ENCODE results near the gene SRBD1. TPM values are rescaled to one million over a fixed set of nuclear protein-coding genes. Genes with fewer than 3 reads are reported as not detected.

SRBD1 gene
- total RNA-seq, 4 donors from 2014 or later, result 9.0 to 22.0 (median 13.0) TPM

DNA sequence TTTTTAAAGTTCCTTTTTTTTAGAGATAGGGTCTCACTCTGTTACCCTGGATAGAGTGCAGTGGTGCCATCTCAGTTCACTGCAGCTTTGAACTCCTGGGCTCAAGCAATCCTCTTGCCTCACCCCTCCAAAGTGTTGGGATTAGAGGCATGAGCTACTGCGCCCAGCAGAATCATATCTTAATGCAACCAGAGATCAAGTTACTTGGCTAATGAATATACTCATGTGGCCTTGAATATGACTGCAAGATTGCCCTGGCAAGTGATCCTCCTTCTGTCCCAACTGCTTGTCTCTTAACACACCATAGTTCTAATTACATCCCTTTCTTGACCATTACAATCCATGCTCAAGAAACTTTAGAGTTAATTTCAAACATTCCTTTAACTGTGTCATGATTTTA, 133.5 kb downstream of the SRBD1 start:
- WGBS, result 87% methylated on average over 1 of the region's 1 CpG

DNA sequence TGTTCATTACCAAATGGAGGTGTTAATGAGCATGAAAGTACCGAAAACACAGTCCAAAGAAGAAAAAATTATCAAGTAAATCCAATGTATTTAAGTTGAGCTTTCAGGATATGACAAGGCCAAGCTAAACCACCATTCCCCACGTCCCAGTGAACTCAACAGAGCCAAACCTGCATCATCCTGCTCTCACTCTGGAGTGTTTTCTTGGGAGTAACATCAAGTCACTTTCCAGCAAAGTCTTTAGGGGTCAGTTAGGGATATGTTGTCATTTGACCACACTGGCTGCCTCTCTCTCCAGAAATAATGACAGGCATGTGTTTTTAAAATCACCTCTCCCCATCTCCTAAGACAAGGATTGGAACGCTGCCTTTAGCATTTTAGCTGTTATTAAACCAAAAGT, 140.5 kb downstream of the SRBD1 start:
- TF ChIP-seq POLR2A (IDR thresholded peaks at IDR 0.05; ENCODE audit: low read depth) (no peak), EP300 (IDR thresholded peaks at IDR 0.05) (no peak), POLR2AphosphoS5 (IDR thresholded peaks at IDR 0.05) (no peak)
- TF ChIP-seq, protein P1, sequence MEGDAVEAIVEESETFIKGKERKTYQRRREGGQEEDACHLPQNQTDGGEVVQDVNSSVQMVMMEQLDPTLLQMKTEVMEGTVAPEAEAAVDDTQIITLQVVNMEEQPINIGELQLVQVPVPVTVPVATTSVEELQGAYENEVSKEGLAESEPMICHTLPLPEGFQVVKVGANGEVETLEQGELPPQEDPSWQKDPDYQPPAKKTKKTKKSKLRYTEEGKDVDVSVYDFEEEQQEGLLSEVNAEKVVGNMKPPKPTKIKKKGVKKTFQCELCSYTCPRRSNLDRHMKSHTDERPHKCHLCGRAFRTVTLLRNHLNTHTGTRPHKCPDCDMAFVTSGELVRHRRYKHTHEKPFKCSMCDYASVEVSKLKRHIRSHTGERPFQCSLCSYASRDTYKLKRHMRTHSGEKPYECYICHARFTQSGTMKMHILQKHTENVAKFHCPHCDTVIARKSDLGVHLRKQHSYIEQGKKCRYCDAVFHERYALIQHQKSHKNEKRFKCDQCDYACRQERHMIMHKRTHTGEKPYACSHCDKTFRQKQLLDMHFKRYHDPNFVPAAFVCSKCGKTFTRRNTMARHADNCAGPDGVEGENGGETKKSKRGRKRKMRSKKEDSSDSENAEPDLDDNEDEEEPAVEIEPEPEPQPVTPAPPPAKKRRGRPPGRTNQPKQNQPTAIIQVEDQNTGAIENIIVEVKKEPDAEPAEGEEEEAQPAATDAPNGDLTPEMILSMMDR (IDR thresholded peaks at IDR 0.05), result no peak
- intact Hi-C loops (cut with DNase I), result no loop called here
- H3K9me3 ChIP-seq, result no peaks in the 10 kb centered on the region
- no peak overlapping the region for H3K4me3 ChIP-seq
- H3K27ac ChIP-seq (replicated peaks in 1 of 4), result no peak overlapping the region
- 70% methylated on average over 3 of the region's 3 CpGs for WGBS
- peaks cover 4 to 15% (median 10%) of the 10 kb centered on the region in 4 donors for H3K4me1 ChIP-seq
- DNase-seq (ENCODE audit: extremely low spot score), result no peak
- H3K27me3 ChIP-seq, result no peaks in the 10 kb centered on the region
- no peaks in the 10 kb centered on the region for H3K36me3 ChIP-seq

More for the DNA sequence above, 133.5 kb downstream of the SRBD1 start:
- TF ChIP-seq EP300 (IDR thresholded peaks at IDR 0.05) (no peak), POLR2AphosphoS5 (IDR thresholded peaks at IDR 0.05) (no peak), POLR2A (IDR thresholded peaks at IDR 0.05; ENCODE audit: low read depth) (no peak)
- TF ChIP-seq, protein P1 (IDR thresholded peaks at IDR 0.05), result no peak
- intact Hi-C loops (cut with DNase I), result no loop called here
- Histone ChIP-seq H3K4me3 (no peak overlapping the region), H3K4me1 (no peaks in the 10 kb centered on the region), H3K27ac (replicated peaks in 1 of 4) (no peak overlapping the region), H3K36me3 (peaks cover 0 to 5% (median 2%) of the 10 kb centered on the region in 4 donors), H3K9me3 (peaks cover 0 to 6% (median 0%) of the 10 kb centered on the region in 4 donors), H3K27me3 (no peaks in the 10 kb centered on the region)
- DNase-seq (ENCODE audit: extremely low spot score), result no peak

DNA sequence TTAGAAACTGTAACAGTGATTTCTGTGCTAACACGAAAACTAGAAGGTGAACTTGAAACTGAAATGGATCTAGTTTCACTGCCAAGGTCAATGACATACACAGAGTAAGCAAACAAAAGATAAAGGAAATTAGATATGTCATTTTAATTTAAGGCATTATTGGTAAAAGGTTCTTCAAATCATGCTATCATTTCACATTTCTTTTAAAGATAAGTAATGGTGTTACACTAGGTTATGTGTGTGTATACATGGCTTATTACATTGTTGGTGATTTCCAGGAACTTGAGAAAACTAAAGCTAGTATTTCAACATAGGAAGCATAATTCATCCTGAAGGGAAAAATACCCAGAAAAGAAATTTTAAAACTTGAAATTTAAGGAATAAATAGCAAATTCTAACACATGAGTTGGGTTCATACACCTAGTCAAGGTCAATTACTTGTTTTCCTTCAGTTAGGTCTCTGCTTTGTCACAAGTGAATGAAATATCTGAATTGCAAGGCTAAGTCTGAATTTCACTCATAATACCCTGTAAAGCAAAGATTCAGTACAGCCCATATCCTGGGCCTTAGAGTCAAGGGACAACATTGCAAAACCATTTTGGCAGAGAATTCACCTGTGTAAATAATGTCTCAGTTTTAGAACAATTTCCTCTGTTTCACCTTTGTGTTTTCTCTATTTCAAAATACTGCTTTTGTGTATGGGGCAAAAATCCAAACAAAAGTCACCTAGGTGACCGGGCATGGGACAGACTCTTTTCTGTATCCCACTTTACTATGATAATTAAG, 141.6 kb downstream of the SRBD1 start:
- Histone ChIP-seq H3K9me3 (no peaks in the 10 kb centered on the region), H3K4me3 (no peak overlapping the region), H3K4me1 (peaks cover 4 to 15% (median 10%) of the 10 kb centered on the region in 4 donors), H3K27ac (replicated peaks in 1 of 4) (no peak overlapping the region), H3K36me3 (no peaks in the 10 kb centered on the region), H3K27me3 (no peaks in the 10 kb centered on the region)
- 93% methylated on average over 2 of the region's 2 CpGs for WGBS
- intact Hi-C loops (cut with DNase I), result no loop called here
- TF ChIP-seq, protein P1 (IDR thresholded peaks at IDR 0.05), result no peak
- no peak for TF ChIP-seq EP300 (IDR thresholded peaks at IDR 0.05)
- no peak for TF ChIP-seq POLR2AphosphoS5 (IDR thresholded peaks at IDR 0.05)
- TF ChIP-seq POLR2A (IDR thresholded peaks at IDR 0.05; ENCODE audit: low read depth), result no peak
- DNase-seq (ENCODE audit: extremely low spot score), result no peak

DNA sequence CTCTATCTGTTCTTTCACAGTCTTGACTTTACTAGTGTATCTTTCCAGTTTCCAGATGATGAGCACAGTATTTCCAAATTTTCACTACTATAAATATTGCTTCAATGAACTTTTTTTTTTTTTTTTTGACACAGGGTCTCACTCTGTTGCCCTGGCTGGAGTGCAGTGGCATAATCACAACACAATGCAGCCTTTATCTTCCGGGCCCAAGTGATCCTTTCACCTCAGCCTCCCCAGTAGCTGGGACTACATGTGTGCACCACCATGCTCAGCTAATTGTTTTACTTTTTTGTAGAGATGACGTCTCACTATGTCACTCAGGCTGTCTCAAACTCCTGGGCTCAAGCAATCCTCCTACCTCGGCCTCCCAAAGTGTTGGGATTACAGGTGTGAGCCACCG, 142.8 kb downstream of the SRBD1 start:
- TF ChIP-seq POLR2A (IDR thresholded peaks at IDR 0.05; ENCODE audit: low read depth), result no peak
- TF ChIP-seq, protein P1 (IDR thresholded peaks at IDR 0.05), result no peak
- TF ChIP-seq POLR2AphosphoS5 (IDR thresholded peaks at IDR 0.05), result no peak
- no peak for TF ChIP-seq EP300 (IDR thresholded peaks at IDR 0.05)
- Histone ChIP-seq H3K27me3 (no peaks in the 10 kb centered on the region), H3K27ac (replicated peaks in 1 of 4) (no peak overlapping the region), H3K36me3 (no peaks in the 10 kb centered on the region), H3K9me3 (no peaks in the 10 kb centered on the region), H3K4me1 (peaks cover 4 to 15% (median 10%) of the 10 kb centered on the region in 4 donors), H3K4me3 (no peak overlapping the region)
- 100% methylated on average over 4 of the region's 4 CpGs for WGBS
- intact Hi-C loops (cut with DNase I), result no loop called here
- DNase-seq (ENCODE audit: extremely low spot score), result no peak

Data from esophagus muscularis mucosa (tissue), 4 donors.